CD4-positive, alpha-beta T cell treated with Interferon alpha-2 for 1 hour (primary cell): ENCODE data around the gene KRTAP4-7.
"Not testable (repeated sequence)": the region's sequence is repeated elsewhere in the genome, so short reads cannot be mapped to it uniquely, and the experiment has no call there.

Experiments
- DNase-seq, 2 donors: peaks; one replicate each; pipeline ENCODE4 v3.0.0-alpha.2; 2020 to 2022

Gene KRTAP4-7

GRCh38 chr17:41084100-41084856 lies at the start of gene KRTAP4-7:
TSS of gene KRTAP4-7 (plus strand) at chr17:41084150. CDS start at chr17:41084207, 57 bp downstream.
- DNase-seq: not testable (repeated sequence)

- not testable (repeated sequence) for DNase-seq
Measured at GRCh38 chr17:41034346-41034935, 49.5 kb upstream of the KRTAP4-7 start, which contains the start of gene KRTAP1-3. TSS of gene KRTAP1-3 (minus strand) at chr17:41034874. CDS start at chr17:41034821, 53 bp downstream.

- DNase-seq: no peak
Measured at GRCh38 chr17:41037853-41038350, 46.0 kb upstream of the KRTAP4-7 start.

- not testable (repeated sequence) for DNase-seq
Measured at GRCh38 chr17:41040783-41041571, 43.0 kb upstream of the KRTAP4-7 start, which contains the start of gene KRTAP1-1. TSS of gene KRTAP1-1 (minus strand) at chr17:41041450. CDS start at chr17:41041397, 53 bp downstream.

GRCh38 chr17:41042953-41043352 lies 41.0 kb upstream of the KRTAP4-7 start:
- no peak for DNase-seq

GRCh38 chr17:41046735-41047465 lies 37.0 kb upstream of the KRTAP4-7 start, which contains the start of gene KRTAP2-1:
TSS of gene KRTAP2-1 (minus strand) at chr17:41047316. CDS start at chr17:41047267, 49 bp downstream.
- not testable (repeated sequence) for DNase-seq

- no peak for DNase-seq
Measured at GRCh38 chr17:41048441-41048840, 35.5 kb upstream of the KRTAP4-7 start.

GRCh38 chr17:41049110-41049509 lies 34.8 kb upstream of the KRTAP4-7 start:
- no peak for DNase-seq

GRCh38 chr17:41052566-41052965 lies 31.4 kb upstream of the KRTAP4-7 start:
- DNase-seq: no peak

- no peak for DNase-seq
Measured at GRCh38 chr17:41054025-41054424, 29.9 kb upstream of the KRTAP4-7 start.

- DNase-seq: not testable (repeated sequence)
Measured at GRCh38 chr17:41054556-41054955, 29.4 kb upstream of the KRTAP4-7 start.

GRCh38 chr17:41055130-41055529 lies 28.8 kb upstream of the KRTAP4-7 start, which contains the start of gene KRTAP2-2:
TSS of gene KRTAP2-2 (minus strand) at chr17:41055230. CDS start at chr17:41055211, 19 bp downstream.
- not testable (repeated sequence) for DNase-seq

- DNase-seq: no peak
Measured at GRCh38 chr17:41057547-41057946, 26.4 kb upstream of the KRTAP4-7 start.

GRCh38 chr17:41058741-41059140 lies 25.2 kb upstream of the KRTAP4-7 start:
- DNase-seq: no peak

GRCh38 chr17:41059276-41060051 lies 24.5 kb upstream of the KRTAP4-7 start:
- not testable (repeated sequence) for DNase-seq

- no peak for DNase-seq
Measured at GRCh38 chr17:41060052-41060604, 23.8 kb upstream of the KRTAP4-7 start, which contains the start of gene KRTAP2-3. TSS of gene KRTAP2-3 (minus strand) at chr17:41060114. CDS start at chr17:41060050, 64 bp downstream.

- DNase-seq: no peak
Measured at GRCh38 chr17:41061964-41062363, 22.0 kb upstream of the KRTAP4-7 start.

GRCh38 chr17:41063449-41063848 lies 20.5 kb upstream of the KRTAP4-7 start:
- DNase-seq: no peak

- DNase-seq: no peak
Measured at GRCh38 chr17:41064301-41064700, 19.6 kb upstream of the KRTAP4-7 start.

GRCh38 chr17:41065016-41065689 lies 18.8 kb upstream of the KRTAP4-7 start:
- DNase-seq: not testable (repeated sequence)
